GM12864 (cell line): ENCODE results near the gene PHLDA2.

Experiments used
- DNase-seq: peaks from one replicate; pipeline ENCODE4 v3.0.0-alpha.2; 2011; ENCODE audit warnings: low read depth
- H3K4me3 ChIP-seq: 2 replicates; pipeline ENCODE4 v1.5.1; 2011; ENCODE audit warnings: mild to moderate bottlenecking, low read depth, low read length, control low read depth
- CTCF ChIP-seq: IDR thresholded peaks from 2 replicates; pipeline ENCODE4 v1.5.1; 2011; ENCODE audit warnings: low read depth, mild to moderate bottlenecking, moderate library complexity, low read length, control low read depth, inconsistent platforms; ENCODE audit errors: missing control alignments

PHLDA2 gene

GRCh38 chr11:2964782-2965181, 35.6 kb upstream of the PHLDA2 start:
- DNase-seq, result no peak
- H3K4me3 ChIP-seq, result no peak overlapping the region
- no peak for TF ChIP-seq CTCF

- H3K4me3 ChIP-seq, result no peak overlapping the region
- no peak for DNase-seq
- TF ChIP-seq CTCF, result no peak
Measured at GRCh38 chr11:2963761-2964160, 34.5 kb upstream of the PHLDA2 start.

- H3K4me3 ChIP-seq, result no peak overlapping the region
- no peak for TF ChIP-seq CTCF
- DNase-seq, result no peak
Measured at GRCh38 chr11:2963112-2963754, 34.0 kb upstream of the PHLDA2 start.

GRCh38 chr11:2961080-2961479, 31.9 kb upstream of the PHLDA2 start:
- H3K4me3 ChIP-seq, result no peak overlapping the region
- TF ChIP-seq CTCF, result no peak
- DNase-seq, result no peak

GRCh38 chr11:2960139-2960538, 30.9 kb upstream of the PHLDA2 start:
- DNase-seq, result no peak
- no peak overlapping the region for H3K4me3 ChIP-seq
- no peak for TF ChIP-seq CTCF

GRCh38 chr11:2958251-2958650, 29.0 kb upstream of the PHLDA2 start:
- TF ChIP-seq CTCF, result no peak
- DNase-seq, result no peak

GRCh38 chr11:2955906-2956476, 26.8 kb upstream of the PHLDA2 start:
- H3K4me3 ChIP-seq, result no peak overlapping the region
- no peak for DNase-seq
- TF ChIP-seq CTCF, result no peak

More at GRCh38 chr11:2958251-2958650, 29.0 kb upstream of the PHLDA2 start:
- no peak overlapping the region for H3K4me3 ChIP-seq
